BE2C (cell line): ENCODE measurements around the gene THAP3.

Source experiments
- DNase-seq: peaks from one replicate; pipeline ENCODE4 v3.0.0-alpha.2; 2020
- H3K27me3 ChIP-seq: fragments of 250-450 bp; sonication (Bioruptor Pico); 2 replicates; pipeline ENCODE4 v1.5.1; 2020; ENCODE audit warnings: mild to moderate bottlenecking
- H3K36me3 ChIP-seq: fragments of 250-450 bp; sonication (Bioruptor Pico); 2 replicates; pipeline ENCODE4 v1.5.1; 2020; ENCODE audit warnings: mild to moderate bottlenecking
- H3K4me1 ChIP-seq: fragments of 250-450 bp; sonication (Bioruptor Pico); 2 replicates; pipeline ENCODE4 v1.5.1; 2020
- H3K4me3 ChIP-seq: 2 replicates; pipeline ENCODE4 v1.5.1; 2011; ENCODE audit warnings: low read depth, low read length
- H3K9me3 ChIP-seq: fragments of 250-450 bp; sonication (Bioruptor Pico); 2 replicates; pipeline ENCODE4 v1.5.1; 2020
- CTCF ChIP-seq: IDR thresholded peaks from 2 replicates; pipeline ENCODE4 v1.5.1; 2012; ENCODE audit warnings: mild to moderate bottlenecking, low read depth, low read length

Gene THAP3

GRCh38 chr1:6590046-6590445 is 34.6 kb upstream of the THAP3 start:
- Histone ChIP-seq H3K4me1 (no peaks in the 10 kb centered on the region), H3K27me3 (no peaks in the 10 kb centered on the region), H3K9me3 (no peaks in the 10 kb centered on the region), H3K36me3 (peaks cover 19% of the 10 kb centered on the region), H3K4me3 (no peak overlapping the region)
- no peak for TF ChIP-seq CTCF
- no peak for DNase-seq

- Histone ChIP-seq H3K9me3 (no peaks in the 10 kb centered on the region), H3K36me3 (peaks cover 31% of the 10 kb centered on the region), H3K27me3 (no peaks in the 10 kb centered on the region), H3K4me3 (no peak overlapping the region), H3K4me1 (no peaks in the 10 kb centered on the region)
- TF ChIP-seq CTCF, result no peak
- no peak for DNase-seq
Observed at GRCh38 chr1:6591222-6591621, 33.4 kb upstream of the THAP3 start.

- no peak for TF ChIP-seq CTCF
- H3K4me3 ChIP-seq, result no peak overlapping the region
- H3K9me3 ChIP-seq, result no peaks in the 10 kb centered on the region
- no peaks in the 10 kb centered on the region for H3K4me1 ChIP-seq
- no peak for DNase-seq
- peaks cover 34% of the 10 kb centered on the region for H3K36me3 ChIP-seq
- H3K27me3 ChIP-seq, result no peaks in the 10 kb centered on the region
Observed at GRCh38 chr1:6591644-6592043, 33.0 kb upstream of the THAP3 start.

GRCh38 chr1:6592441-6592840 is 32.2 kb upstream of the THAP3 start:
- no peak overlapping the region for H3K4me3 ChIP-seq
- peaks cover 34% of the 10 kb centered on the region for H3K36me3 ChIP-seq
- no peaks in the 10 kb centered on the region for H3K9me3 ChIP-seq
- no peak for TF ChIP-seq CTCF
- no peak for DNase-seq
- no peaks in the 10 kb centered on the region for H3K4me1 ChIP-seq
- no peaks in the 10 kb centered on the region for H3K27me3 ChIP-seq

GRCh38 chr1:6592865-6593593 is 31.6 kb upstream of the THAP3 start:
- no peaks in the 10 kb centered on the region for H3K27me3 ChIP-seq
- H3K4me1 ChIP-seq, result no peaks in the 10 kb centered on the region
- H3K36me3 ChIP-seq, result peaks cover 35% of the 10 kb centered on the region

More at GRCh38 chr1:6592865-6593593, 31.6 kb upstream of the THAP3 start:
- no peak for DNase-seq
- no peak overlapping the region for H3K4me3 ChIP-seq
- TF ChIP-seq CTCF, result no peak
- H3K9me3 ChIP-seq, result no peaks in the 10 kb centered on the region
